K562 (cell line): ENCODE measurements around the gene DGKZ. TPM values are rescaled to one million over a fixed set of nuclear protein-coding genes. Genes with fewer than 3 reads are reported as not detected.

ENCODE experiments used
- ARNT ChIP-seq, 2 experiments: fragments of 450-650 bp; IDR thresholded peaks; 2 replicates each; pipeline ENCODE4 v1.6.1; 2016; ENCODE audit warnings: mild to moderate bottlenecking in 1 of 2
- CBX8 ChIP-seq: fragments of 200-600 bp; sonication (generic); IDR thresholded peaks from 2 replicates; pipeline ENCODE4 v1.6.1; 2012; ENCODE audit warnings: borderline replicate concordance, mixed run types, low read depth, mild to moderate bottlenecking, moderate library complexity, mixed read lengths, low read length, control low read depth, inconsistent platforms; ENCODE audit not compliant: poor library complexity, severe bottlenecking; ENCODE audit errors: extremely low read depth
- DMBX1 ChIP-seq: fragments of 250-450 bp; sonication (Bioruptor Pico); IDR thresholded peaks from 2 replicates; pipeline ENCODE4 v1.8.0; 2022; ENCODE audit warnings: inconsistent platforms, mild to moderate bottlenecking, moderate library complexity, borderline replicate concordance
- FOXJ3 ChIP-seq: sonication (generic); formaldehyde crosslinking; IDR thresholded peaks from 2 replicates; pipeline ENCODE4 v1.4.0; 2020; ENCODE audit warnings: mild to moderate bottlenecking, missing genetic modification reagents
- HDAC2 ChIP-seq: fragments of 450-650 bp; IDR thresholded peaks from 2 replicates; pipeline ENCODE4 v1.6.1; 2016; ENCODE audit warnings: mild to moderate bottlenecking
- IFI16 ChIP-seq: fragments of 250-450 bp; sonication (Bioruptor Pico); IDR thresholded peaks from 2 replicates; pipeline ENCODE4 v2.1.2; 2022; ENCODE audit warnings: mild to moderate bottlenecking, inconsistent platforms
- JUN ChIP-seq, 2 experiments: sonication (generic) in 1 of 2; formaldehyde crosslinking in 1 of 2; IDR thresholded peaks; 2 replicates each; pipeline versions ENCODE4 v1.6.1 to v1.8.0; 2012 to 2022; ENCODE audit warnings: borderline replicate concordance in 2 of 2, mild to moderate bottlenecking in 2 of 2, improper control_type of control experiment in 1 of 2, low read depth in 1 of 2, low read length in 1 of 2, missing genetic modification reagents in 1 of 2
- NEUROD1 ChIP-seq: fragments of 150-350 bp; IDR thresholded peaks from 2 replicates; pipeline ENCODE4 v1.6.1; 2014; ENCODE audit warnings: borderline replicate concordance, low read length, low read depth; ENCODE audit not compliant: partially characterized antibody
- NR1H2 ChIP-seq: sonication (generic); formaldehyde crosslinking; IDR thresholded peaks from 2 replicates; pipeline ENCODE4 v1.4.0; 2020; ENCODE audit warnings: mild to moderate bottlenecking, missing genetic modification reagents
- PHB2 ChIP-seq: fragments of 450-650 bp; IDR thresholded peaks from 2 replicates; pipeline ENCODE4 v1.6.1; 2017; ENCODE audit warnings: low read depth
- POLR2H ChIP-seq: IDR thresholded peaks from 2 replicates; pipeline ENCODE4 v1.6.1; 2016; ENCODE audit warnings: missing genetic modification characterization, low read depth, mild to moderate bottlenecking, control low read depth, missing compliant biosample characterization, moderate library complexity
- RBM22 ChIP-seq: fragments of 200-400 bp; formaldehyde crosslinking; IDR thresholded peaks from 2 replicates; pipeline ENCODE4 v1.6.1; 2018; ENCODE audit warnings: low read length, low read depth; ENCODE audit not compliant: poor library complexity, severe bottlenecking
- SAP30 ChIP-seq: fragments of 200-600 bp; sonication (generic); IDR thresholded peaks from 2 replicates; pipeline ENCODE4 v1.6.1; 2012; ENCODE audit warnings: borderline replicate concordance, low read depth, mild to moderate bottlenecking, moderate library complexity, low read length, control low read depth, inconsistent platforms; ENCODE audit not compliant: insufficient read depth, poor library complexity, severe bottlenecking
- SP1 ChIP-seq: sonication (generic); formaldehyde crosslinking; IDR thresholded peaks from 2 replicates; pipeline ENCODE4 v1.8.1; 2022; ENCODE audit warnings: mild to moderate bottlenecking, missing genetic modification reagents
- SRSF9 ChIP-seq: fragments of 200-400 bp; formaldehyde crosslinking; IDR thresholded peaks from 2 replicates; pipeline ENCODE4 v1.6.1; 2017; ENCODE audit warnings: low read depth, low read length, borderline replicate concordance
- ZFP30 ChIP-seq: fragments of 250-450 bp; sonication (Bioruptor Pico); IDR thresholded peaks from 2 replicates; pipeline ENCODE4 v1.8.0; 2022; ENCODE audit warnings: moderate library complexity, mild to moderate bottlenecking, inconsistent platforms, borderline replicate concordance
- ZKSCAN1 ChIP-seq: fragments of 150-350 bp; IDR thresholded peaks from 2 replicates; pipeline ENCODE4 v1.6.1; 2016; ENCODE audit warnings: low read depth, low read length
- ZNF561 ChIP-seq: fragments of 450-650 bp; formaldehyde crosslinking; conservative IDR thresholded peaks from 2 replicates; pipeline ENCODE4 v1.4.0; 2020; ENCODE audit warnings: mild to moderate bottlenecking, moderate library complexity
- polyA plus RNA-seq, 8 experiments: library from polyadenylated mRNA; depleted of rRNA in 4 of 8; stranded (reverse) in 5 of 8; unstranded in 3 of 8; fragments of >200 nt; fragmentation: Nextera tagmentation in 2 of 8; fragmentation: Illumina TruSeq in 1 of 8; extraction: Ambion mirVana in 2 of 8; extraction: Trizol in 1 of 8; gene quantifications; 2 replicates each; pipeline versions ENCODE4 v1.2.1 to v1.2.3, GENCODE V29; 2011 to 2014; ENCODE audit warnings: inconsistent platforms in 1 of 8, missing spikeins in 1 of 8
- total RNA-seq, 7 experiments: library from RNA; depleted of rRNA in 6 of 7; stranded (reverse); fragments of >200 nt in 6 of 7; fragmentation: Illumina TruSeq in 2 of 7; extraction: Trizol in 2 of 7; gene quantifications; 2 replicates each; pipeline versions ENCODE4 v1.2.1 to v1.2.3, GENCODE V29; 2011 to 2021; ENCODE audit warnings: low replicate concordance in 1 of 7
- TF ChIP-seq, protein P1 (sequence below): fragments of 450-650 bp; IDR thresholded peaks from 2 replicates; pipeline ENCODE4 v1.6.1; 2017; ENCODE audit warnings: mild to moderate bottlenecking, moderate library complexity
- TF ChIP-seq, protein P2 (sequence below): fragments of 250-450 bp; sonication (Bioruptor Pico); IDR thresholded peaks from 2 replicates; pipeline ENCODE4 v1.8.0; 2022; ENCODE audit warnings: moderate library complexity, mild to moderate bottlenecking, inconsistent platforms
- TF ChIP-seq, protein P3 (sequence below), 2 experiments: fragments of 150-350 bp in 1 of 2; IDR thresholded peaks; 2 replicates each; pipeline ENCODE4 v1.6.1; 2012 to 2016; ENCODE audit warnings: low read depth in 2 of 2, low read length in 2 of 2, mild to moderate bottlenecking in 1 of 2, moderate library complexity in 1 of 2

DGKZ gene
- total and polyA plus RNA-seq, 9 of the 15 experiments (the other 6 are each of a cell fraction or from before 2014, with no cell fraction given): 0.51 to 100 (median 44.2) TPM

DNA sequence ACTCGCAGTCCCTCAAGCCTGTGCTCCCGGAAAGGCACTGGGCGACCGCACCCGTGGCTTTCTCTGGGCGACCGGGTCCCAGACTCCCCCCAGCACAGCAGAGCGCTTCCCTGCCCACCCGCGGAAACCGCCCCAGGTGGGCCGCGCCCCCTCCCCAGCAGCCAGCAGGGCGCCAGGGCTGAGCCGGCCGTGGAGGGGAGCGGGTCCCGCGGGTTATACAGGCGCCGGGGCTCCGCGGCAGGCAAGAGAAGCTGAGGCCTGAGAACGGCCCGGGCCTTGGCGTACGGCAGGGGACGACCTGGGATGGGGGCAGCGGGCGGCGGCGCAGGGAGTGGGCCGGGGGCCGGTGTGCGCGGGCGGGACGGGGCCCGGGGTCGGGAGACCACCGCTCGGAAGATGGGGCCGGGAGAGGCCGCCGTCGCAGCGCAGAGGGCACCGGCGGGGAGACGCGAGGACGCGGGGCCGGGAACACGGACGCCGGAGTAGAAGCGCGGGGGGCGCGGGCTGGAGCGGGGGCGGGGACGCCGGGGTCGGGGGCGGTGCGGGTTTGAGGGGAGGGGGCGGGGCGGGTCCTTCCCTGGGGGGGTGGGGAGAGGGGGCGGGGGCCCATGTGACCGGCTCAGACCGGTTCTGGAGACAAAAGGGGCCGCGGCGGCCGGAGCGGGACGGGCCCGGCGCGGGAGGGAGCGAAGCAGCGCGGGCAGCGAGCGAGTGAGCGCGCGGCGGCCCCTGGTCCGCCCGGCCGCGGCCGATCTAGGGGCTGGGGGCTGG lies 34.0 kb downstream of the DGKZ start, which contains the start of gene MDK (continued):
- TF ChIP-seq, protein P1, sequence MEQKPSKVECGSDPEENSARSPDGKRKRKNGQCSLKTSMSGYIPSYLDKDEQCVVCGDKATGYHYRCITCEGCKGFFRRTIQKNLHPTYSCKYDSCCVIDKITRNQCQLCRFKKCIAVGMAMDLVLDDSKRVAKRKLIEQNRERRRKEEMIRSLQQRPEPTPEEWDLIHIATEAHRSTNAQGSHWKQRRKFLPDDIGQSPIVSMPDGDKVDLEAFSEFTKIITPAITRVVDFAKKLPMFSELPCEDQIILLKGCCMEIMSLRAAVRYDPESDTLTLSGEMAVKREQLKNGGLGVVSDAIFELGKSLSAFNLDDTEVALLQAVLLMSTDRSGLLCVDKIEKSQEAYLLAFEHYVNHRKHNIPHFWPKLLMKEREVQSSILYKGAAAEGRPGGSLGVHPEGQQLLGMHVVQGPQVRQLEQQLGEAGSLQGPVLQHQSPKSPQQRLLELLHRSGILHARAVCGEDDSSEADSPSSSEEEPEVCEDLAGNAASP: no peak
- TF ChIP-seq NEUROD1 (no peak), RBM22 (peak; percentile 90), NR1H2 (CRISPR knock-in tag) (no peak), SRSF9 (no peak), PHB2 (no peak), POLR2H (tag) (no peak), FOXJ3 (no peak), ZNF561 (no peak), ZFP30 (no peak), SP1 (CRISPR knock-in tag) (no peak), ZKSCAN1 (0 out of 2 replicates have a peak, but pooled peaks have one; percentile 9), HDAC2 (no peak), IFI16 (CRISPR knock-in tag) (no peak), ARNT (IDR thresholded peaks at IDR 0.05) (no peak), DMBX1 (CRISPR knock-in tag) (no peak), JUN (IDR thresholded peaks at IDR 0.05; ENCODE audit: borderline replicate concordance, low read depth, low read length) (no peak), JUN (CRISPR knock-in tag; IDR thresholded peaks at IDR 0.05; ENCODE audit: borderline replicate concordance) (no peak), CBX8 (no peak), SAP30 (no peak)
- TF ChIP-seq, protein P2, sequence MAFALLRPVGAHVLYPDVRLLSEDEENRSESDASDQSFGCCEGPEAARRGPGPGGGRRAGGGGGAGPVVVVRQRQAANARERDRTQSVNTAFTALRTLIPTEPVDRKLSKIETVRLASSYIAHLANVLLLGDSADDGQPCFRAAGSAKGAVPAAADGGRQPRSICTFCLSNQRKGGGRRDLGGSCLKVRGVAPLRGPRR (CRISPR knock-in tag): no peak
- TF ChIP-seq, protein P3, sequence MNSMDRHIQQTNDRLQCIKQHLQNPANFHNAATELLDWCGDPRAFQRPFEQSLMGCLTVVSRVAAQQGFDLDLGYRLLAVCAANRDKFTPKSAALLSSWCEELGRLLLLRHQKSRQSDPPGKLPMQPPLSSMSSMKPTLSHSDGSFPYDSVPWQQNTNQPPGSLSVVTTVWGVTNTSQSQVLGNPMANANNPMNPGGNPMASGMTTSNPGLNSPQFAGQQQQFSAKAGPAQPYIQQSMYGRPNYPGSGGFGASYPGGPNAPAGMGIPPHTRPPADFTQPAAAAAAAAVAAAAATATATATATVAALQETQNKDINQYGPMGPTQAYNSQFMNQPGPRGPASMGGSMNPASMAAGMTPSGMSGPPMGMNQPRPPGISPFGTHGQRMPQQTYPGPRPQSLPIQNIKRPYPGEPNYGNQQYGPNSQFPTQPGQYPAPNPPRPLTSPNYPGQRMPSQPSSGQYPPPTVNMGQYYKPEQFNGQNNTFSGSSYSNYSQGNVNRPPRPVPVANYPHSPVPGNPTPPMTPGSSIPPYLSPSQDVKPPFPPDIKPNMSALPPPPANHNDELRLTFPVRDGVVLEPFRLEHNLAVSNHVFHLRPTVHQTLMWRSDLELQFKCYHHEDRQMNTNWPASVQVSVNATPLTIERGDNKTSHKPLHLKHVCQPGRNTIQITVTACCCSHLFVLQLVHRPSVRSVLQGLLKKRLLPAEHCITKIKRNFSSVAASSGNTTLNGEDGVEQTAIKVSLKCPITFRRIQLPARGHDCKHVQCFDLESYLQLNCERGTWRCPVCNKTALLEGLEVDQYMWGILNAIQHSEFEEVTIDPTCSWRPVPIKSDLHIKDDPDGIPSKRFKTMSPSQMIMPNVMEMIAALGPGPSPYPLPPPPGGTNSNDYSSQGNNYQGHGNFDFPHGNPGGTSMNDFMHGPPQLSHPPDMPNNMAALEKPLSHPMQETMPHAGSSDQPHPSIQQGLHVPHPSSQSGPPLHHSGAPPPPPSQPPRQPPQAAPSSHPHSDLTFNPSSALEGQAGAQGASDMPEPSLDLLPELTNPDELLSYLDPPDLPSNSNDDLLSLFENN (IDR thresholded peaks at IDR 0.05; ENCODE audit: low read depth in 2 of 2, low read length in 2 of 2): no peak
